ENCODE data around the gene ZNF467. TPM values are rescaled to one million over a fixed set of nuclear protein-coding genes. Genes with fewer than 3 reads are reported as not detected.
A peak's percentile ranks its signal among the peaks of the same experiment; 100 is the strongest.

ZNF467 gene
- total and polyA plus RNA-seq, 2 donors (not counting 1 experiment from before 2014, with no cell fraction given): 0.39 to 1.1 TPM

DNA sequence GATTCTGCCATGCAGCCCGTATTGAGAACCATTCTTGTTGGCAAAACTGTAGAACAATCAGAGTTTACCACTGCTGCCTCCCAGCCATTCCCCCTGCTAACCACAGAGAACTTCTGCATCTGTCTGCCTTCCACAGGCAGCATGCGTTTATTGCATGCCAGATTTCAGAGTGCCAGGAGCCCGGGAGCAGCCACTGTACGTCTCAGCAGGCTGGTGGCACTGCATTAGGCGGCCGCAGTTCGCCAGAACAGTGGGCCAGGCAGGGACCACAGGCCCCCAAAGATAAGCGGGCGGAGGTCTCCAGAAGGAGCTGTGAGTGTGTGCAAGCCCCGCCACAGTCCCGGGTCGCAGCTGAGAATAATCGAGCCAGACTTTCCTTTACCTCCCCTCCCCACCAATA is 31.8 kb downstream of the ZNF467 start:
- 10% methylated on average over 9 of the region's 13 CpGs for WGBS (ENCODE audit: insufficient coverage)
- Mint-ChIP-seq H3K4me3 (peak overlapping the region; percentile 89), H3K27me3 (peaks cover 34% of the 10 kb centered on the region), H3K9me3 (ENCODE audit: insufficient read depth) (no peaks in the 10 kb centered on the region), H3K4me1 (peaks cover 10% of the 10 kb centered on the region), H3K27ac (no peak overlapping the region)
- POLR2A ChIA-PET: interaction anchor here (1.1 kb wide), 1 partner anchor 480 kb away, joined by 3 read pairs; the partner anchor contains the start of gene ZNF783
- Histone ChIP-seq H3K27ac (ENCODE audit: low read length in 2 of 2) (no peak overlapping the region), H3K4me1 (ENCODE audit: control insufficient read depth in 2 of 2, insufficient read depth in 2 of 2, low read length in 2 of 2) (peaks cover 9 to 11% of the 10 kb centered on the region in 2 donors), H4K20me1 (ENCODE audit: control insufficient read depth, insufficient read depth, low read length, poor library complexity, severe bottlenecking) (no peaks in the 10 kb centered on the region), H3K9ac (ENCODE audit: low read length) (peak overlapping the region; percentile 51), H3K36me3 (replicated peaks in 1 of 2; ENCODE audit: control extremely low read depth in 1 of 2, control insufficient read depth in 1 of 2, extremely low read depth in 1 of 2, insufficient read depth in 2 of 2, low read length in 1 of 2) (no peaks in the 10 kb centered on the region), H3K4me2 (replicated peaks; ENCODE audit: low read depth, low read length, poor library complexity, severe bottlenecking) (peak overlapping the region; percentile 73), H3K9me3 (ENCODE audit: control extremely low read depth in 1 of 3, control insufficient read depth in 2 of 3, insufficient read depth in 1 of 3, low read length in 2 of 3) (no peaks in the 10 kb centered on the region), H3K27me3 (replicated peaks in 1 of 4; ENCODE audit: control extremely low read depth in 1 of 4, control insufficient read depth in 3 of 4, insufficient read depth in 4 of 4, low read length in 3 of 4) (peaks cover 0 to 23% (median 0%) of the 10 kb centered on the region in 4 experiments), H3K79me2 (ENCODE audit: control insufficient read depth, insufficient read depth, low read length) (no peaks in the 10 kb centered on the region), H3K4me3 (ENCODE audit: control extremely low read depth in 1 of 5, extremely low read depth in 1 of 5, insufficient read depth in 1 of 5, low read depth in 2 of 5, low read length in 4 of 5) (peak overlapping the region in 4 of 5 experiments; percentile 21 to 57 (median 50)), H2AFZ (ENCODE audit: insufficient read depth, low read depth, low read length, poor library complexity, severe bottlenecking) (peak overlapping the region; percentile 77)
- no peak for TF ChIP-seq EZH2 (IDR thresholded peaks at IDR 0.05; ENCODE audit: borderline replicate concordance, insufficient read depth, low read depth, low read length, poor library complexity, severe bottlenecking)
- TF ChIP-seq, protein P1, sequence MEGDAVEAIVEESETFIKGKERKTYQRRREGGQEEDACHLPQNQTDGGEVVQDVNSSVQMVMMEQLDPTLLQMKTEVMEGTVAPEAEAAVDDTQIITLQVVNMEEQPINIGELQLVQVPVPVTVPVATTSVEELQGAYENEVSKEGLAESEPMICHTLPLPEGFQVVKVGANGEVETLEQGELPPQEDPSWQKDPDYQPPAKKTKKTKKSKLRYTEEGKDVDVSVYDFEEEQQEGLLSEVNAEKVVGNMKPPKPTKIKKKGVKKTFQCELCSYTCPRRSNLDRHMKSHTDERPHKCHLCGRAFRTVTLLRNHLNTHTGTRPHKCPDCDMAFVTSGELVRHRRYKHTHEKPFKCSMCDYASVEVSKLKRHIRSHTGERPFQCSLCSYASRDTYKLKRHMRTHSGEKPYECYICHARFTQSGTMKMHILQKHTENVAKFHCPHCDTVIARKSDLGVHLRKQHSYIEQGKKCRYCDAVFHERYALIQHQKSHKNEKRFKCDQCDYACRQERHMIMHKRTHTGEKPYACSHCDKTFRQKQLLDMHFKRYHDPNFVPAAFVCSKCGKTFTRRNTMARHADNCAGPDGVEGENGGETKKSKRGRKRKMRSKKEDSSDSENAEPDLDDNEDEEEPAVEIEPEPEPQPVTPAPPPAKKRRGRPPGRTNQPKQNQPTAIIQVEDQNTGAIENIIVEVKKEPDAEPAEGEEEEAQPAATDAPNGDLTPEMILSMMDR (IDR thresholded peaks at IDR 0.05): no peak
- intact Hi-C loops (cut with micrococcal nuclease): loop anchor here (1.0 kb wide), 2 partner anchors 30 to 319 kb away; no protein-coding TSS in a partner anchor
- DNase-seq (peak; percentile 38), ATAC-seq (ENCODE audit: low read depth) (no peak)
- CTCF ChIA-PET: interaction anchor here (0.6 to 2.9 kb wide), 23 partner anchors 9 to 500 kb away, joined by 3 to 38 read pairs (median 5); partner anchors contain the start of gene ZNF783

DNA sequence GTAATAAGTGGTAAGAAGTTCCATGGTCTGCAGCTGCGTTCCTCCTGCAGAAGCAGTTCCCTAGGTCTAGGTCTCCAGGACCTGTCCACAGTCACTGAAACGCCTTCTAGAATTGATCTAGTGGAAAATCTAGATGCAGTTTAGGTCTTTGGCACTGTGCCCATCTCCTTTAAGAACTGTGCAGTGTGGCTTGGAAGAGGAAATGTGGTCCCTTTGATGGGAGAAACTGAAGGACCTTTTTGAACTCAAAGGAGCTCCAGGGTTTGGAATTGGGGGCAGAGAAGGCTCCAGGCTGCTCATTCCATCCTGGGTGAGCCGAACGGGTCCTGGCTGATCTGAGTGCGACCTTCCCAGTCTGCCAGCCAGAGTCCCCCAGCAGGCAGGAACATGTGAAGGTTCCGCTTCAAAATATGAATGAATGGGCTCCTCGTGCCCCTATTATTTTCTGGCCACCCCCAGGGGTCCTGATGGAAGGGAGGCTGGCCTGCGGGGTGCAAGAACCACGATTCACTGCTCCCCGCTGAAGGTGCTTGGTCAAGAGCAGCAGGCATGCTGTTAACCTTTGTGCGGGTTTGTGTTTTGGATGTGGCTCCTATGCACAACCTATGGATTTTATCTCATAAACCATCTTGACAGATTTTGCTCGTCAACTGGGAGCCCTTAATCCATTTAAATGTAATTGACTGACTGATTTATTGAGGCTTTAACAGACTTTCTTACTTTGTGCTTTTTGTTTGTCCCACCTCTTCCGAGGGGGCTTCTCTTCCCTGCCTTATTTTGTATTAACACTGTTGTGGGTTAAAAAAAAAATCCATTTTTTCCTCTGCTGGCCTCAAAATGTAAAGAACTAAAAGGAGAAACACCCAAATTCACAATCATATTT is 36.7 kb downstream of the ZNF467 start:
- Histone ChIP-seq H3K9ac (ENCODE audit: low read length) (no peak overlapping the region), H3K9me3 (ENCODE audit: control extremely low read depth in 1 of 3, control insufficient read depth in 2 of 3, insufficient read depth in 1 of 3, low read length in 2 of 3) (no peaks in the 10 kb centered on the region), H3K27me3 (replicated peaks in 1 of 4; ENCODE audit: control extremely low read depth in 1 of 4, control insufficient read depth in 3 of 4, insufficient read depth in 4 of 4, low read length in 3 of 4) (peaks cover 0 to 3% (median 0%) of the 10 kb centered on the region in 4 experiments), H2AFZ (ENCODE audit: insufficient read depth, low read depth, low read length, poor library complexity, severe bottlenecking) (no peak overlapping the region), H3K4me2 (replicated peaks; ENCODE audit: low read depth, low read length, poor library complexity, severe bottlenecking) (no peak overlapping the region), H4K20me1 (ENCODE audit: control insufficient read depth, insufficient read depth, low read length, poor library complexity, severe bottlenecking) (no peaks in the 10 kb centered on the region), H3K27ac (ENCODE audit: low read length in 2 of 2) (no peak overlapping the region), H3K4me3 (ENCODE audit: control extremely low read depth in 1 of 5, extremely low read depth in 1 of 5, insufficient read depth in 1 of 5, low read depth in 2 of 5, low read length in 4 of 5) (no peak overlapping the region), H3K36me3 (replicated peaks in 1 of 2; ENCODE audit: control extremely low read depth in 1 of 2, control insufficient read depth in 1 of 2, extremely low read depth in 1 of 2, insufficient read depth in 2 of 2, low read length in 1 of 2) (no peaks in the 10 kb centered on the region), H3K4me1 (ENCODE audit: control insufficient read depth in 2 of 2, insufficient read depth in 2 of 2, low read length in 2 of 2) (peaks cover 9 to 16% of the 10 kb centered on the region in 2 donors), H3K79me2 (ENCODE audit: control insufficient read depth, insufficient read depth, low read length) (no peaks in the 10 kb centered on the region)
- TF ChIP-seq, protein P1 (IDR thresholded peaks at IDR 0.05): no peak
- TF ChIP-seq EZH2 (IDR thresholded peaks at IDR 0.05; ENCODE audit: borderline replicate concordance, insufficient read depth, low read depth, low read length, poor library complexity, severe bottlenecking): no peak
- intact Hi-C loops (cut with micrococcal nuclease): no loop called here
- no peak overlapping the region for H3K27ac Mint-ChIP-seq
- peaks cover 16% of the 10 kb centered on the region for H3K4me1 Mint-ChIP-seq
- H3K27me3 Mint-ChIP-seq: peaks cover 18% of the 10 kb centered on the region
- no peaks in the 10 kb centered on the region for H3K9me3 Mint-ChIP-seq (ENCODE audit: insufficient read depth)
- ATAC-seq (ENCODE audit: low read depth) (no peak), DNase-seq (no peak)
- WGBS (ENCODE audit: insufficient coverage): 60% methylated on average over 7 of the region's 13 CpGs
- no peak overlapping the region for H3K4me3 Mint-ChIP-seq
- POLR2A ChIA-PET: no interaction called here
- CTCF ChIA-PET: interaction anchor here (1.2 kb wide), 1 partner anchor 74 kb away, joined by 3 read pairs; no protein-coding TSS in a partner anchor

Data from B cell (primary cell).